Measurements from ENCODE around the gene SELPLG. TPM values are rescaled to one million over a fixed set of nuclear protein-coding genes. Genes with fewer than 3 reads are reported as not detected.

The SELPLG gene
- total and polyA plus RNA-seq, 4 donors: 2.1 to 9.6 (median 4.8) TPM

GRCh38 chr12:108638997-108639822, 5.5 kb upstream of the SELPLG start:
- TF ChIP-seq GABPA (IDR thresholded peaks at IDR 0.05 in 1 of 2, conservative IDR thresholded peaks at IDR 0.05 in 1 of 2) (no peak), REST (IDR thresholded peaks at IDR 0.05) (no peak), YY1 (IDR thresholded peaks at IDR 0.05) (no peak), SP1 (IDR thresholded peaks at IDR 0.05) (no peak), NR2F2 (IDR thresholded peaks at IDR 0.05) (no peak), HNF4G (IDR thresholded peaks at IDR 0.05) (no peak)
- TF ChIP-seq, protein P1, sequence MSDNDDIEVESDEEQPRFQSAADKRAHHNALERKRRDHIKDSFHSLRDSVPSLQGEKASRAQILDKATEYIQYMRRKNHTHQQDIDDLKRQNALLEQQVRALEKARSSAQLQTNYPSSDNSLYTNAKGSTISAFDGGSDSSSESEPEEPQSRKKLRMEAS (IDR thresholded peaks at IDR 0.05): no peak
- WGBS: 81% methylated on average over 11 of the region's 11 CpGs
- H3K4me1 ChIP-seq (ENCODE audit: control insufficient read depth in 4 of 4, insufficient read depth in 4 of 4, low read length in 3 of 4): peaks cover 0 to 7% (median 2%) of the 10 kb centered on the region in 4 donors
- no peak overlapping the region for H3K9ac ChIP-seq (ENCODE audit: low read depth in 1 of 2, low read length in 2 of 2)
- no peak overlapping the region for H3K4me3 ChIP-seq (ENCODE audit: low read depth in 1 of 3, low read length in 3 of 3)
- DNase-seq (ENCODE audit: low spot score): no peak
- no peak overlapping the region for H3K27ac ChIP-seq (ENCODE audit: low read depth in 1 of 2, low read length in 2 of 2)
- no peaks in the 10 kb centered on the region for H3K36me3 ChIP-seq (ENCODE audit: control insufficient read depth in 4 of 4, insufficient read depth in 3 of 4, low read depth in 1 of 4, low read length in 3 of 4)
- no peaks in the 10 kb centered on the region for H3K9me3 ChIP-seq (ENCODE audit: control insufficient read depth in 4 of 4, low read length in 3 of 4)
- peaks cover 0 to 2% (median 0%) of the 10 kb centered on the region in 4 donors for H3K27me3 ChIP-seq (ENCODE audit: control insufficient read depth in 4 of 4, insufficient read depth in 4 of 4, low read length in 3 of 4)

GRCh38 chr12:108638141-108638827, 4.6 kb upstream of the SELPLG start:
- Histone ChIP-seq H3K4me3 (ENCODE audit: low read depth in 1 of 3, low read length in 3 of 3) (no peak overlapping the region), H3K9ac (ENCODE audit: low read depth in 1 of 2, low read length in 2 of 2) (no peak overlapping the region), H3K27ac (ENCODE audit: low read depth in 1 of 2, low read length in 2 of 2) (no peak overlapping the region), H3K9me3 (ENCODE audit: control insufficient read depth in 4 of 4, low read length in 3 of 4) (no peaks in the 10 kb centered on the region), H3K4me1 (ENCODE audit: control insufficient read depth in 4 of 4, insufficient read depth in 4 of 4, low read length in 3 of 4) (no peaks in the 10 kb centered on the region), H3K27me3 (ENCODE audit: control insufficient read depth in 4 of 4, insufficient read depth in 4 of 4, low read length in 3 of 4) (peaks cover 0 to 2% (median 0%) of the 10 kb centered on the region in 4 donors), H3K36me3 (ENCODE audit: control insufficient read depth in 4 of 4, insufficient read depth in 3 of 4, low read depth in 1 of 4, low read length in 3 of 4) (no peaks in the 10 kb centered on the region)
- WGBS: 45% methylated on average over 18 of the region's 18 CpGs
- no peak for TF ChIP-seq SP1 (IDR thresholded peaks at IDR 0.05)
- no peak for TF ChIP-seq RXRA (IDR thresholded peaks at IDR 0.05)
- no peak for TF ChIP-seq FOXA1 (IDR thresholded peaks at IDR 0.05)
- TF ChIP-seq NR2F2 (IDR thresholded peaks at IDR 0.05): no peak
- TF ChIP-seq, protein P2, sequence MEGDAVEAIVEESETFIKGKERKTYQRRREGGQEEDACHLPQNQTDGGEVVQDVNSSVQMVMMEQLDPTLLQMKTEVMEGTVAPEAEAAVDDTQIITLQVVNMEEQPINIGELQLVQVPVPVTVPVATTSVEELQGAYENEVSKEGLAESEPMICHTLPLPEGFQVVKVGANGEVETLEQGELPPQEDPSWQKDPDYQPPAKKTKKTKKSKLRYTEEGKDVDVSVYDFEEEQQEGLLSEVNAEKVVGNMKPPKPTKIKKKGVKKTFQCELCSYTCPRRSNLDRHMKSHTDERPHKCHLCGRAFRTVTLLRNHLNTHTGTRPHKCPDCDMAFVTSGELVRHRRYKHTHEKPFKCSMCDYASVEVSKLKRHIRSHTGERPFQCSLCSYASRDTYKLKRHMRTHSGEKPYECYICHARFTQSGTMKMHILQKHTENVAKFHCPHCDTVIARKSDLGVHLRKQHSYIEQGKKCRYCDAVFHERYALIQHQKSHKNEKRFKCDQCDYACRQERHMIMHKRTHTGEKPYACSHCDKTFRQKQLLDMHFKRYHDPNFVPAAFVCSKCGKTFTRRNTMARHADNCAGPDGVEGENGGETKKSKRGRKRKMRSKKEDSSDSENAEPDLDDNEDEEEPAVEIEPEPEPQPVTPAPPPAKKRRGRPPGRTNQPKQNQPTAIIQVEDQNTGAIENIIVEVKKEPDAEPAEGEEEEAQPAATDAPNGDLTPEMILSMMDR (IDR thresholded peaks at IDR 0.05; ENCODE audit: low read depth, low read length, missing input control): no peak
- no peak for TF ChIP-seq HNF4A (conservative IDR thresholded peaks at IDR 0.05)
- TF ChIP-seq HNF4G (IDR thresholded peaks at IDR 0.05): no peak
- TF ChIP-seq JUND (IDR thresholded peaks at IDR 0.05): no peak
- TF ChIP-seq FOXA2 (IDR thresholded peaks at IDR 0.05): no peak
- TF ChIP-seq ATF3 (IDR thresholded peaks at IDR 0.05): no peak
- no peak for TF ChIP-seq YY1 (IDR thresholded peaks at IDR 0.05)
- TF ChIP-seq TAF1 (conservative IDR thresholded peaks at IDR 0.05): no peak
- TF ChIP-seq, protein P1 (IDR thresholded peaks at IDR 0.05): no peak
- TF ChIP-seq GABPA (IDR thresholded peaks at IDR 0.05 in 1 of 2, conservative IDR thresholded peaks at IDR 0.05 in 1 of 2): no peak
- TF ChIP-seq REST (IDR thresholded peaks at IDR 0.05): no peak
- TF ChIP-seq RAD21 (IDR thresholded peaks at IDR 0.05): no peak
- TF ChIP-seq ZBTB33 (IDR thresholded peaks at IDR 0.05): no peak
- DNase-seq (ENCODE audit: low spot score): no peak

Data from liver (tissue), 9 donors.